OCI-LY1 (cell line): ENCODE measurements around the gene FBXO45.

Experiments
- CTCF ChIP-seq: fragments of 200-600 bp; sonication (generic), shearing (Covaris generic); IDR thresholded peaks from 2 replicates; pipeline ENCODE4 v1.5.1; 2017; ENCODE audit warnings: mild to moderate bottlenecking, antibody characterized with exemption, low read length, moderate library complexity, mixed read lengths
- EZH2 ChIP-seq: fragments of 200-600 bp; sonication (generic), shearing (Covaris generic); IDR thresholded peaks from 2 replicates; pipeline ENCODE4 v1.8.0; 2017; ENCODE audit warnings: borderline replicate concordance, mixed run types, mild to moderate bottlenecking, antibody characterized with exemption, low read length, moderate library complexity, mixed read lengths

- no peak for TF ChIP-seq CTCF
- no peak for TF ChIP-seq EZH2
Observed at GRCh38 chr3:196634224-196634623, 65.8 kb downstream of the FBXO45 start.
